ENCODE results near the gene FHAD1.

FHAD1 gene

DNA sequence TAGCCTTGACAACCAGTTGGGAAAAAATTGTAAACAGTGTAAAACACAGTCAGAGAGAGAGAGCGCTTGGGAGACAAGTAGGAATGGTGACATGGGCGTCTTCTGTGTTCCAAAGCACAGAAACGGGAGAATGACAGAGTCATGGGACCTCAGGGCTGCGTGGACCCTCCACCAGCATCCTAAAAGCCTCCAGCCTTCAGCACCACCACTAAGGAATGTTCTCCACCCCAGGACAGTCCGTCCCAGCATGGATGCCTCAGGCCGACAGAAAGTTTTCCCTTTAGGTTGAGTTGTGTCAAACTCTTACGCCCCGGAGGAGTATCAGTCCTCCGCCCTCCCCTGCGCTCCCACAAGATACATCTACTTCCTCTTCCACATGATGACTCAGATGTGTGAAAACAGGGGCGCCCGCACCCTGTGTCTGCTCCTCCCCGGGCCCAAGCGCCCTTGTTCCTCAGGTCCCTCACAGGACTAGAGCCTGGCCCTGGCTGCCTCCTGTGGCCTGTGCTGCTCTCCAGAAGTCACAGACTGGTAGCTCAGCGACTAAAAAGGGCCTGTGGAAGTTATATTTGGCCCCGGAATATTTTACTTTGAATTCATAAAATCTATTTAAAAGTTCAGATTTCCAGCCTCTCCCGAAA is 98.8 kb downstream of the FHAD1 start:
- DNase-seq (ENCODE audit: low spot score): peak; percentile 76

DNA sequence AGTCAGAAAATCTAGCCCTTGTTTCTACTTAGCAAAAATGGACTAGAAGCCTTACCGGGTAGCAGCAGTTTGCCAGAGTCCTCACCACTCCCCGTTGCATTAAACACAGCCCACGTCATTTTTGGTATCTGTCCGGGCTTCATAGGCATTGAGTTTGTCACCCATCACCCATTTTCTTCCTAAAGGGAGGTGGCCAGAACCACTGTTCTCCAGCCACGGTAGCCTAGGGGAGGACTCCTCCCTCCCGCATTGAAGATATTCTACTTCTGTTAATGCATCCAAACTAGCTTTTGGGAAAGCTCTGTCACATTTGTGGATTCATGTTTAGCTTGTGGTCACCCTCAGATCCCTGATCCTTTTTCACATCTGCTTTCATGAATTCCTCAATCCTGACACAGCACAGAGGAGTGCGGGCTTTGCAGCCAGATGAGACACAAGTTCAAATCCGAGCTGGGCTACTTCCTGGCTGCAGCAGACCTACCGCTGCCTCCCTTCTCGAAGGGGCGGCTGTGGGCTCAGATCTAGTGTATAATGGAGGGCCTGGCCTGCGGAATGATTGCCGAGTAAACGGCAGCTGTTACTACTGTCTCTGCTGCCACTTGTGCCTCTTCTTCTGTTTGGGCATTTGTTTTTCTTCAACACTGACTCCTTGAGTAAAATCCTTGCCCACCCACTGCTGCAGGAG is 99.5 kb downstream of the FHAD1 start:
- DNase-seq (ENCODE audit: low spot score): no peak

DNA sequence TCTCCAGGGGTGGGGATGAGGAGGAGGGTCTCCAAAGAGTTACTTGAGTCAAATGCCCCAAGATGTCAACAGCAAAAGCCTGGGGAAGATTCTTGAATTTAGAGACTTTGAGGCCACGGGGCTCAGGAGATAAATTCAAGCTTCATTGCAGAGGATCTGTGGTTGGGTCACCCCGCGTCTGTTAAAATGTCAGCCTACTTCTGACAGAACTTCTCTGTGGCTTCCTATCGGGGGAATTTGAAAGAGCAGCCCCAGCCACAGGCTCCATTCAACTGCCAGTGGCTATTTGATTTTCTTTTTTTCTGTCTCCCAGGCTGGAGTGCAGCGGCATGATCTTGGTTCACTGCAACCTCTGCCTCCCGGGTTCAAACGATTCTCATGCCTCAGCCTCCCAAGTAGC is 100.2 kb downstream of the FHAD1 start:
- no peak for DNase-seq (ENCODE audit: low spot score)

DNA sequence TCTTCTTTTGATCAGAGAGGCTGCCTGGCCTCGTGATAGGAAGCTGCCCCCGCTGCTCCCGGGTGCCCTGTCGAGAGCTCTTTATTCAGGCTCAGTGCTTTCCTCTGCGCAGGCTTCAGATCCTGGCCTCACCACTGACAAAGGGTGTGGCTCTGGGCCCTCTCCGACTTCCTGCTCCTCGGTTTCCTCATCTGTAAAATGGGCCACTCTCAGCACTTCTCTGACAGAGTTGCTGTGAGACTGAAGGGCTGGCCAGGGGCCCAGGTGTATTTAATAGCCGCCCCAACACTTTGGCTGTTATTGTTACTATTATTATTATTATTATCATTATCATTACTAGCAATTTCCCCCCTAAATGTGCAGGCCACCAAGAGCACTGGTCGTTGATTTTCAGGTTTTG is 101.6 kb downstream of the FHAD1 start:
- DNase-seq (ENCODE audit: low spot score): no peak

DNA sequence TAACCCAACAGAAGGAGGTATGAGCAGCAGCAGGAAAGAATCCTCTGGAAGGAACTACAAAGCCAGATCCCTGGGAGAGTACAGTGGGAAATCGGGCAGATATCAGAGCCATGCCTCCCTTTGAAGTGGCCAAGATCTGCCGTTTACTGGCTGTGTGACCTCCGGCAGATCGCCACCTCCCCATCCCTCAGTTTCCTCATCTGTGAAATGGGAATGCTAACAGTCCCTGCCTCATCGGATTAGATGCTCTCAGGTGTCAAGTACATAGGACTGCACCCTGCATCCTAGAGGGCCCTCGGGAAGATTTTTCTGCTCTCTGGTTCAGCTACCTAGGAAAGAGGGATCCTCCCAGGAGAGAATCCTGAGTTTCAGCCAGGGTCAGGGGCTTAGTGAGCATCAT is 102.1 kb downstream of the FHAD1 start:
- no peak for DNase-seq (ENCODE audit: low spot score)

DNA sequence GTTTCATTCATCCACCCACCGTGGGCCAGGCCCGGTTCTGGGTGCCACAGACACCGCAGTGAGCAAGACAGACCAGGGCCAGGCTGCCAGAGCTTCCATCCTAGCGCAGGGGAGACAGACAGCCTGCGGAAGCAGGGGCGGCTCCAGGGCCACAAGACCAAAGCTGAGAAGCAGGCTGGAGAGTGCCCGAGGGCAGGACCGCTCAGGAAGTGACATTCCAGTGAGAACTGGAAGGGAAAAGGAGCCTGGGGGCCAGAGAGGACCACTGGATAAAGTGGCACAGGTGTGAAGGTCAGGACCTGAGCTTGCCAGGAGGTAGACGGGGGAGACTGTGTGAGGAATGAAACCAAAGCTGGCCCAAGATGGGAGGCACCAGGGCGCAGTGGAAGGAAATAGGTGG is 103.1 kb downstream of the FHAD1 start:
- DNase-seq (ENCODE audit: low spot score): no peak

DNA sequence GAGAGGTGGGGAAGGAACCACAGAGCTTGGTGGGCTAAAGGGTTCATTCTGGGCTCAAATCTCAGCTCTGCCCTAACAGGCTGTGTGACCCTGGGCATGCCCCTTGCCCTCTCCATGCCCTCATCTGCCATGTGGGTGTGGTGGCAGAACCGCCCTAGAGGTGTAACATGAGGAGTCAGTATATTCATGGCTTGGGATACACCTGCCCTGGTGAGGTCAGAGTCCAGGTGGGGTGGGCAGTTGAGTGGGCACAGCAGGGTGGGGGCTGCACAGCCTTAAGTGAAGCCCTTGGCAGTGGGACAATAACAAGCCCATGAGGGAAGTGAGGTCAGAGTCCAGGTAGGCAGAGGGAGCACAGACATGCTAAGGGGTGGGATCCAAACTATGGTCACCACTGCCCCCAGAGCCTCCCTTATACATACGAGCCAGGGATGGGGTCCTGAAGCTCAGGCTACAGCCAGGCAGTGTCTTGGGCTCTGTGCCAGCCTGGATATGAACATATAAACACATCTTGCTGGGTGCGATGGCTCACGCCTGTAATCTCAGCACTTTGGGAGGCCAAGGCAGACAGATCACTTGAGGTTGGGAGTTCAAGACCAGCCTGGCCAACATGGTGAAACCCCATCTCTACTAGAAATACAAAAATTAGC is 103.7 kb downstream of the FHAD1 start:
- no peak for DNase-seq (ENCODE audit: low spot score)

DNA sequence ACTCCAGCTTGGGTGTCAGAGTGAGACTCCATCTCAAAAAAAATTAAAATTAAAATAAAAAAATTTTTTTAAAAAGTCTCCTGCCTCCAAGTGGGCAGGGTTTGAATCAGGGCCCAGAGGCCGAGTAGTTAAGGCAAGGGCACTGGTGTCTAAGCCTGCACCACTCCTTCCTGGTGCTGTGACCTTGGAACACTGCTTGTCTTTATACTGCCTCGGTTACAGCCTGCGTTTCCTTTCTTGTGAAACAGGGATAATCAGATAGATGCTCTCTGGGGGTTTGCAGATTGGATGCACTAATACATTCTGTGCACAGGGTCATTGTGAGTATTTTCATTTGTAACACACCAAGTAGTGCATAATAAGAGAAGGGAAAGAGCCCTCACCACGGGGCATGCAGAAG is 104.3 kb downstream of the FHAD1 start:
- DNase-seq (ENCODE audit: low spot score): no peak

DNA sequence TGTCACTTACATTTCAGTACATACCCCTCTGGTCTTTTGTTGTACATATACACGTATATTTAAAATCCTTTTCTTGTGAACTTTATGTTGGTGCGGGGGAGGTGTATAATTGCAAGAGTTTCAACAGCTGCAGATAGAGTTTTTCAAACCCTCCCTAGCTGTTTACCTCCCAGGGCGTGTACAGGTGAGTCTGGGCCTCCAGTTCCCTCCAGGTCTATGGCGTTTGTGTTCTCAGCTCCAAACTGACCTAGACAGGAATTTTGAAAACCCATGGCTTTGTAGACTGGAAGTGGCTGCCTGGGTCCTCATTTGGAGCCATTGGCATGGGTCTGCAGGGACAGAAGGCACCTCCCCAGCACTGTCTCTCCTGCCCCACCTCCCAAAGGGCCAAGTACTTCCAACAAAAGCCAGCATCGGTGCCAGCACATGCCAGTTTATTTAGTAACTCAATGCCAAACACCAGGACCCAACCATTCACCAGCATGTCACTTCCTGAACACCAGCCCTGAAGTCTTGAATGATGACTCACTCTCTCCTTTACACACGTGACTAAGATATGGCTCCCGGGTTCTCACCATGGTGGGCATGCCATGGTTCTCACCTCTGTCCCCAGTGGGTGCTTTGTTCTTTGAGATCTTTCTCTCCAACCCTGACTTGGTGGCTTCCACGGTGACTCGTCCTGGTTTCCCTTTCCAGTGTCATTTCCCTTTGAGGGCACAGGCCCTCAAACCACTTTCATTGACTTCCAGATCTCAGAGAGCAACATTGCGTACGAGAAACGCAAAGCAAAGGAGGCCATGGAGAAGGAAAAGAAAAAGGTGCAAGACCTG is 105.3 kb downstream of the FHAD1 start:
- peak; percentile 68 for DNase-seq (ENCODE audit: low spot score)

DNA sequence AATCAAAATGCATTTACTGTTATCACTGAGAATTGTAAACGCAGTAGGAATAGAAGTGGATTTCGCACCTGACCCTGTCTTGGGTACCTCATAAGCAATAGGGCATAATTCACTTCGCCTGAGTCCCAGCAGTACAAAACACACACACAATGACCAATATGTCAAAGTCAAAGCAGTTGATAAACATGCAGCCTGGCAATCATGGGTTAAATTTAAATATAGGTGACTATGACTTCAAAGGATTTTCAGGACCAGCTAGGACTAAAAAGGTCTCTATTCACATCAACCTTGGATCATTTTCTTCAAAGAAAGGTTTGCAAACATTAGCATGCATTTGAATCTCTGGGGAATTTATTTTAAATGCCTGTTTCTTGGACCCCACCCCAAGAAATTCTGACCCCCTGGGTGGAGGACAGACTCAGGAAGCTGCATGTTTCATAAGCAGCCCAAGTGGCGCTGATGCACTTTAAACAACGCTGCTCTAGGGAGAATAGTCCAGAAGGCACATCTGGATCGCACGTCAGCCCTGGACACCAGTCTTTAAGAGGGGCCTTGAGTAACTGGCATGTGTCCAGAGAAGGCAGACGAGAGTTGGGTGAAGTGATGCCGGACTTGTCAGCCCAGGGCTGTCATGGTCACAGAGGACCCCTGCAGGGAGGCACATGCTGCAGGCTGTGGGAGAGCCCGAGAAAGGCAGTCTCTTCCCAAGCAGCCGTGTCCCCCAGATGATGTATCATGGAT is 107.0 kb downstream of the FHAD1 start:
- no peak for DNase-seq (ENCODE audit: low spot score)

DNA sequence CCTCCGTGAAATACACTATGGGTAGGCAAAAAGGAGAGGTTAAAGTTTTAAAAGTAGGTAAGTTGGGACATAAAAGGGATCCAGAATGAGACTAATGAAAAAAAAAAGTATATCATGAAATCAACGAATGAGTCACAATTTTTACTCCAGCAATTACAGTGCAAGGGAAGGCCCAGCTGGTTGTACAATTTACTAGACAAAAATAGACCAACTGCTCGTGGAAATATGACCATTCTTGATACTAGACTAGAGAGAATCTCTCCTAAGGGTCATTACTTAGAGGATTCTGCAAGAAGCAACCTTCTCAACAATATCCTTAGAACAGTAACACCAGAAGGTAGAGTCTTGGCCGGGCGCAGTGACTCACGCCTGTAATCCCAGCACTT is 107.5 kb downstream of the FHAD1 start:
- peak; percentile 36 for DNase-seq (ENCODE audit: low spot score)

DNA sequence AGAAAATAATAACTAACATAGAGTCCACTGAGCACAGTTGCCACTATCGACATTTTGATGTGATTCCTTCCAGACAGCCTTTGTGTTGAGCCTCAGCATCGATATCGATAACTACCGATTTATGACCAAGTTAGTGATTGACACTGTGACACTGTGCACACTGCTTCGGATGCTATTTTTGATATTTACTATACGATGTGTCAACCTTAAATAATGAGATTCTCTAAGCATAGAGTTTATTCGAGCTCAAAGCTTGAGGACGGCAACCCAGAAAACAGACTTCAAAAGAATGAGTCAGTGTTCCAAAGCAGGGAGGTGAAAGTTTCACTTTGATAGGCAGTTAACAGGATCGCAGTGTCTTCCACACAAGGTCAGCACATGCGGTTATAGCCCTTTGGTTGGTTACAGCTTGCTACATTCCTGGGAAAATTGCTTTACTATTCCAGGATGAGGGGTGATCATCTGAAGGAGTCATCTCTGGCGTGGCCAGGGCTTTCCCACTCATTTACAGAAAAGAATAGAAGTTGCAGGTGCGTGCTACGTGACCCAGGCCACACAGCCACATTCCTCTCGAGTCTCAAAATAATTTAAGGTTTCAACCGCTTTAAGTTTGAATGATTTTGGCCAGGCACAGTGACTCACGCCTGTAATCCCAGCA is 109.1 kb downstream of the FHAD1 start:
- peak; percentile 48 for DNase-seq (ENCODE audit: low spot score)

DNA sequence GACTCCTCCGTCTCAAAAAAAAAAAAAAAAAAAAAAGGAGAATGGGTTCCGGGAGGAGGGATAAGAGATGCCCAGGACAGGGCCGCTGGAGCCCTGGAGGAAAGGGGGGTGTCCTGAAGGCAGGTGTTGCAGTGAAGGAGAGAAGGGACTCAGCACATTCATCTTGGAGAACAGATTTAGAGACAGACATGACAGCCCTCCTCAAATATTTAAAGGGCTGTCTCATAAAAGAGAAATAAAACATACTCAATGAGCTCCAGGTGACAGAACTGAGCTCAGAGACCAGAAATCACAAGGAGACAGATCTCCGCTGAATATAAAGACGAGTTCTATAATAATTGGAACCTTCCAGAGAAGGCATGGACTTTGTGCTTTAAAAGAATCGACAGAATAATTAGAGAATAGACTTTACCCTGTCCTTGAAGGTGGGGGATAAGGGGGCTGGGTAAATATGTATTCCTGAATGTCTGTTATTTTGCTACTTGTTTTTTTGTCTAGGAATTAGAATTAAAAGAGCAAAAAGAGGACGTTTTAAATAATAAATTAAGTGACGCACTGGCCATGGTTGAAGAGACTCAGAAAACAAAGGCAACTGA is 110.7 kb downstream of the FHAD1 start:
- DNase-seq (ENCODE audit: low spot score): no peak

DNA sequence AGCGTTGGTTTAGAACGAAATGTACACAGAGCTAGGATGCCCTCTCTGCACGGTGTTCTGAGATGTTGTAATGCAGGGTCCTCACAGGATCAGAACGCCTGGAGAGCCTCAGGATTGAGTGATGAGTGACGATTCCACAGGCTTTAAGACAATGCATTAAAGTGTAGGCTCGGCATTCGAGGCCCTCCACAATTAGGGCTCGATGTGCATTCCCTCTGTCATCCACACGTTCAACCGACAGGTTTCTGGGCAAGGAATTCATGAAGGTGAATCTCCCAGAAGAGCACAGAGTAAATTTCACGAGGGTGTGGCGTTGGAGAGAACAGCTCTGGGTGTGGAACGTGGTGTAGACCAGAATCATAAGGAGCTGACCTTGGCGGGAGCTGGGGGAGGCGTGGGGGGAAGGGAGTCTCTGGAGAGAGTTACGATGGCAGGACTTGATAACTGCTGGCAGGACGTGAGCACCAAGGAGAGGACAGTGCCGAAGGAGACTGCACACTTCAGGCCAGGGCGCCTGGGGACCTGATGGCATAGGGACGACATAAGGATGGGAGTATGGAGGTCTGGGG is 111.6 kb downstream of the FHAD1 start:
- no peak for DNase-seq (ENCODE audit: low spot score)

DNA sequence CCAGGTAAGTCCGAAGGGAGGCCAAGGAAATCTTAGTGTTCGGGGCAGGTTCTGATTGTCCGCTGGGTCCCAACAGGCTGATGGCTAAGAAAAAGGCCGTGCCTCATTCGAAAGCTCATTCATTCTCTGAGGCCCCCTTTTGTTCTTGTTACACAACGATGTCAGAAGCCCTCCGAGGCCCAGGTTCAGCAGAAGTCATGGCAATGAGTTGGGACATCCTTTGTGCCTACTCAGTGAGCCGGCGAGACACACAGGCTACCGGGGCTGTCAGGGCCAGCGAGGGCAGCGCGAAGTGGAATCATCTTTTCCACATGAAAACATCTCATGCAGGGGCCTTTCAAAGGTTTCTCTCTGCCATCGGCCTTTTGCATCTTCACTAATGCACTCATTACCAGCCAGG is 113.7 kb downstream of the FHAD1 start:
- DNase-seq (ENCODE audit: low spot score): no peak

DNA sequence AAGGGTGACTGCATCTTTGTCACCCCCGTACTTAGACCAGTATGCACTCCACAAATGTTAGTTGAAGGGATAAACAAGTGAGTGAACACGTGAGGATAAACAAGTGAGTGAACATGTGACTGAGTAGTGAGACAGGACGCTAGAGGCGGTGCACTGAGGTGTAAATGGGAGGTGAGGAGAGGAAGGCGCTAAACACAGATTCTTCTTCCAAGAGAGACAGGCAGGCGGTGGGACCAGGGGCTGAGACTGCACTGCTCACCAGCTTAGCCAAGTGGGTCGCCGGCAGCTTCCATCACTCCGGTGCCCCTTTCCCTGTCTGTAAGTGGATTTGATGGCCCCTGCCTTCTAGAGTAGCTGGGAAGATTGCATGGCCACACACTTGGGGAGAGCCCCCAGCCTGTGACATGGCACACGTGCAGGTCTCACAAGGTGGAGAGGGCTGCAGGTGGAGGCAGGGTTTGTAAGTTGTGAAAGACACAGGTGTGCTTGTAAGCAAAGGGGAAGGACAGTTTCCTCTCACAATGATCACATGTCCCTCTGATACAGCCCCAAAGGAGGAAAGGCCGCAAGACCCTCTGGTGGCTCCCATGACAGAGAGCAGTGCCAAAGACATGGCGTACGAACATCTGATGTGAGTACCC is 115.2 kb downstream of the FHAD1 start:
- no peak for DNase-seq (ENCODE audit: low spot score)

DNA sequence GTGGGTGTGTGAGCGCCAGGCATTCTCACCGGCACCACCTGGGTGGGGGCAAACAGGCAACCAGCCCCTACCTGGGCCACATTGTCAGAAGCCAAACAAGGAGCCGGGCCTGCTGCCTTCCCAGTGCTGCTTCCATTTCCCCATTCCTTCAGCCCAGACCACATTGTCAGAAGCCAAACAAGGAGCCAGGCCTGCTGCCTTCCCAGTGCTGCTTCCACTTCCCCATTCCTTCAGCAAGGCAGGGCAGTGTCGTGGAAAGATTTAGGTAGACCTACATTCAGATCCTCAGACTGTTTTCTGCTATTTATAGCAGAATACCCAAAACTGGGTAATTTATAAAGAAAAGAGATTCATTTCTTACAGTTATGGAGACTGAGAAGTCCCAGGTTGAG is 115.7 kb downstream of the FHAD1 start:
- no peak for DNase-seq (ENCODE audit: low spot score)

DNA sequence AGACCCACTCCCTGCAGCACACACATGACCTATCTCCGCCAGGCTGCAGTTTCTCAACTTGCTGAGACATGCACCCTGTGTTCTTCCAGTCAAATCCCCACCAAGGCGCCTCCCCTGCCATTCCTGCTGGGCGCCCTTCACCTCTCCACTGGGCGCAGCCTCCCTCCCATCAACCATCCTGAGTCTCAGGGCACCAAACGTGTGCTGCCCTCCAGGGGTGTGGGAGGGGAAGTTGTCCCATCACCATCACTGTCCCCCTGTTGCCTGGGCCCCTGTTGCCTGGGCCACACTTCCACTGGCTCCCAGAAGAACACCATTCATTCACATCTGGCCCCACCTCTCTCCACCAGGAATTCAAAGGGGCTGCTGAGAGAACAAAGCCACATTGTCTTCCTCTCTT is 117.7 kb downstream of the FHAD1 start:
- DNase-seq (ENCODE audit: low spot score): no peak

DNA sequence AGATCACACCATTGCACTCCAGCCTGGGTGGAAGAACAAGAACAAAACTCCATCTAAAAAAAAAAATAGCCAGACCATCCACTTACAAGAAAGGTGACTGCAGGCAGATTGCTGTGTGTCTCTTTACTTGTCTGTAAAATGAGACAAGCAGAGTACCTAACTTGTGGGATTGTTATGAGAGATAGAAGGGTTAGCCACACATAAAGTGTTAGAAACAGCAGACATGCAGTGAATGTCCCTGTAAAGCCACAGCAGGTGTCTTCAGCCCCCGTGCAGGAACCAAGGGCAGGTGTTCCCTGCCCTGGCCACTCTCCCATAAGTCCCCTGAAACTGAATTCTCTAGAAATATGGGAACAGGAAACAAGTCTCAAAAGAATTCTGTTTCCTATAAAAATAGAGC is 121.9 kb downstream of the FHAD1 start:
- no peak for DNase-seq (ENCODE audit: low spot score)

DNA sequence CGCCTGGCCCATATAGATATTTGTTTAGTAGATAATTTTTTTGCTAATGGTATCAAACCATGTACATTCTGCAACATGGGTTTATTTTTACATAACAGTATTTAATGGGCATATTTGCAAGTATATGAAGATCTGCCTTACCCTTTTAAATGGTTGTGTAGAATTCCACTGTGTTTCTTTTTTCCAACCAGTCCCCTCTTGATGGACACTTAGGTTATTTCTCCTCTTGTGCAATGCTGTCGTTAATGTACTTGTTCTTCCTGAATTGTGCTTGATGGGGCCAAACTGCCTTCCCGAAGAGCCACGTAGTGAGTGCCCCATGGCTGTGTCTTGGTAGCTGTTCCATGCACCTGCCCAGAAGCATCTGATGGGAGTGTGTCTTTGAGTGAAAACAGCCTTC is 123.2 kb downstream of the FHAD1 start:
- no peak for DNase-seq (ENCODE audit: low spot score)
